HepG2 (cell line): Measurements from ENCODE around the gene ING5. TPM values are rescaled to one million over a fixed set of nuclear protein-coding genes. Genes with fewer than 3 reads are reported as not detected.

Source experiments
- BHLHE40 ChIP-seq: IDR thresholded peaks from 2 replicates; pipeline ENCODE4 v1.6.1; 2011; ENCODE audit warnings: low read length, improper control_type of control experiment
- CENPX ChIP-seq: sonication (generic); formaldehyde crosslinking; IDR thresholded peaks from 2 replicates; pipeline ENCODE4 v1.9.0; 2021; ENCODE audit warnings: mild to moderate bottlenecking, missing genetic modification reagents, moderate library complexity
- HDAC1 ChIP-seq: sonication (generic); formaldehyde crosslinking; IDR thresholded peaks from 2 replicates; pipeline ENCODE4 v1.5.1; 2020; ENCODE audit warnings: mild to moderate bottlenecking, missing genetic modification reagents
- HNF1B ChIP-seq: sonication (generic); formaldehyde crosslinking; IDR thresholded peaks from 2 replicates; pipeline ENCODE4 v1.5.1; 2020; ENCODE audit warnings: mild to moderate bottlenecking, moderate library complexity, missing genetic modification reagents
- KLF6 ChIP-seq: IDR thresholded peaks from 2 replicates; pipeline ENCODE4 v1.8.0; 2016; ENCODE audit warnings: missing biosample characterization, missing genetic modification reagents
- MBD4 ChIP-seq: IDR thresholded peaks from 2 replicates; pipeline ENCODE4 v1.6.1; 2012; ENCODE audit warnings: low read length, inconsistent platforms, borderline replicate concordance
- PAF1 ChIP-seq: IDR thresholded peaks from 2 replicates; pipeline ENCODE4 v1.6.1; 2016; ENCODE audit warnings: missing genetic modification reagents, missing compliant biosample characterization
- REPIN1 ChIP-seq: sonication (generic); formaldehyde crosslinking; IDR thresholded peaks from 2 replicates; pipeline ENCODE4 v1.8.0; 2022; ENCODE audit warnings: missing genetic modification reagents, low read depth, mild to moderate bottlenecking, borderline replicate concordance
- TAF15 ChIP-seq: fragments of 200-400 bp; formaldehyde crosslinking; IDR thresholded peaks from one replicate; pipeline ENCODE4 v1.6.1; 2018; ENCODE audit warnings: mild to moderate bottlenecking, low read depth, low read length; ENCODE audit not compliant: poor library complexity, severe bottlenecking
- TOE1 ChIP-seq: sonication (generic); formaldehyde crosslinking; IDR thresholded peaks from 2 replicates; pipeline ENCODE4 v1.4.0; 2020; ENCODE audit warnings: mild to moderate bottlenecking, missing genetic modification reagents
- ZFYVE20 ChIP-seq: sonication (generic); formaldehyde crosslinking; IDR thresholded peaks from 2 replicates; pipeline ENCODE4 v1.8.0; 2023; ENCODE audit warnings: low read depth, mild to moderate bottlenecking, moderate library complexity, missing genetic modification reagents, borderline replicate concordance
- ZNF274 ChIP-seq: sonication (generic); formaldehyde crosslinking; IDR thresholded peaks from 2 replicates; pipeline ENCODE4 v1.5.1; 2020; ENCODE audit warnings: mild to moderate bottlenecking, missing genetic modification reagents
- ZNF44 ChIP-seq: sonication (generic); formaldehyde crosslinking; IDR thresholded peaks from 2 replicates; pipeline ENCODE4 v1.5.1; 2020; ENCODE audit warnings: mild to moderate bottlenecking, missing genetic modification reagents
- ZNF496 ChIP-seq: sonication (generic); formaldehyde crosslinking; IDR thresholded peaks from 2 replicates; pipeline ENCODE4 v1.8.1; 2023; ENCODE audit warnings: mild to moderate bottlenecking, moderate library complexity, missing genetic modification reagents; ENCODE audit not compliant: insufficient replicate concordance
- ZNF549 ChIP-seq: sonication (generic); formaldehyde crosslinking; IDR thresholded peaks from 2 replicates; pipeline ENCODE4 v1.5.0; 2020; ENCODE audit warnings: missing genetic modification reagents
- ZNF552 ChIP-seq: sonication (generic); formaldehyde crosslinking; IDR thresholded peaks from 2 replicates; pipeline ENCODE4 v1.9.0; 2022; ENCODE audit warnings: missing genetic modification reagents, mild to moderate bottlenecking, borderline replicate concordance
- ZNF770 ChIP-seq: sonication (generic); formaldehyde crosslinking; IDR thresholded peaks from 2 replicates; pipeline ENCODE4 v1.5.0; 2020; ENCODE audit warnings: mild to moderate bottlenecking, missing genetic modification reagents
- polyA plus RNA-seq, 8 experiments: library from polyadenylated mRNA; depleted of rRNA in 3 of 8; stranded (reverse) in 7 of 8; unstranded in 1 of 8; fragments of >200 nt; fragmentation: Illumina TruSeq in 4 of 8; extraction: Trizol in 4 of 8; gene quantifications; 2 replicates each; pipeline versions ENCODE4 v1.2.1 to v1.2.3, GENCODE V29; 2011 to 2016; ENCODE audit warnings: low read depth in 4 of 8, missing spikeins in 1 of 8, mixed read lengths in 1 of 8; ENCODE audit not compliant: insufficient read depth in 1 of 8
- total RNA-seq, 5 experiments: library from RNA; depleted of rRNA; stranded (reverse); fragments of >200 nt; fragmentation: Illumina TruSeq; extraction: Trizol; gene quantifications; 2 replicates each; pipeline ENCODE4 v1.2.3, GENCODE V29; 2016; ENCODE audit warnings: low read depth in 1 of 5
- TF ChIP-seq, protein P1 (sequence below): sonication (generic); formaldehyde crosslinking; IDR thresholded peaks from 2 replicates; pipeline ENCODE4 v1.4.0; 2020; ENCODE audit warnings: missing genetic modification reagents

Gene ING5
- total and polyA plus RNA-seq, 2 of the 13 experiments (the other 11 are each of a cell fraction or from before 2014, with no cell fraction given): 61.9 to 71.9 TPM

DNA sequence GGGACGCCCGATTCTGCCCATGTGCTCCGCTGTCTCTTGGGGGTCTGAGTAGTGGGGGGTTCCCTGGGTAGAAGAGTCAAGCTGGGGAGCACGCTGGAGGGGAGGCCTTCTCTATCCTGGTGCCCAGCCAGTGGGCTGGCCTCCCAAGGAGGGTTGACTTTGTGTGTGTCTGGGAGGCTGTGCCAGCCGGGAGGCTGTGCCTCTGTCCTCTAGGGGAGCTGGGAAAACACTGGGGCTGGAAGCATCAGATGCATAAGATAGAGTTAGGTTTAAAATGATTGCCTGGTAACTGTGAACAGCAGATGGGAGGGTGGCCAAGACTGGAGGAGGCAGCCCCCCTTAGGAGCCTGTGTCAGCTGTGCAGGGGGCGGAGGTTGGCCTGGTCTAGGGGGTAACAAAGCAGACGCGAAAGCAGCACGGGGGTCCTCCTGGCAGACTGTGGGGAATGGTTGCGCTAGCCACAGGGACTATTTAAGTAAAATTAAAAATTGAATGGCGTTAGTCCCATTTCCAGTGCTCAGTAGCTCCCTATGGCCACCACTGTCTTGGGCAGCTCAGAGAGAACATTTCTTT lies 1.3 kb downstream of the ING5 start (continued):
- TF ChIP-seq ZNF770 (CRISPR knock-in tag) (peak; percentile 28; the same call in 1 of the 2 replicates), CENPX (no peak), ZNF44 (CRISPR knock-in tag) (0 out of 2 replicates have a peak, but pooled peaks have one; percentile 88), PAF1 (no peak), KLF6 (no peak), BHLHE40 (no peak), ZNF496 (CRISPR knock-in tag) (no peak), TAF15 (no peak), REPIN1 (no peak), ZFYVE20 (CRISPR knock-in tag) (no peak), ZNF552 (0 out of 2 replicates have a peak, but pooled peaks have one; percentile 4), MBD4 (no peak), ZNF549 (CRISPR knock-in tag) (no peak), TOE1 (CRISPR knock-in tag) (no peak), HDAC1 (peak; percentile 3; the same call in 1 of the 2 replicates), HNF1B (peak; percentile 56; the same call in 1 of the 2 replicates), ZNF274 (peak; percentile 70; the same call in 1 of the 2 replicates)
- TF ChIP-seq, protein P1, sequence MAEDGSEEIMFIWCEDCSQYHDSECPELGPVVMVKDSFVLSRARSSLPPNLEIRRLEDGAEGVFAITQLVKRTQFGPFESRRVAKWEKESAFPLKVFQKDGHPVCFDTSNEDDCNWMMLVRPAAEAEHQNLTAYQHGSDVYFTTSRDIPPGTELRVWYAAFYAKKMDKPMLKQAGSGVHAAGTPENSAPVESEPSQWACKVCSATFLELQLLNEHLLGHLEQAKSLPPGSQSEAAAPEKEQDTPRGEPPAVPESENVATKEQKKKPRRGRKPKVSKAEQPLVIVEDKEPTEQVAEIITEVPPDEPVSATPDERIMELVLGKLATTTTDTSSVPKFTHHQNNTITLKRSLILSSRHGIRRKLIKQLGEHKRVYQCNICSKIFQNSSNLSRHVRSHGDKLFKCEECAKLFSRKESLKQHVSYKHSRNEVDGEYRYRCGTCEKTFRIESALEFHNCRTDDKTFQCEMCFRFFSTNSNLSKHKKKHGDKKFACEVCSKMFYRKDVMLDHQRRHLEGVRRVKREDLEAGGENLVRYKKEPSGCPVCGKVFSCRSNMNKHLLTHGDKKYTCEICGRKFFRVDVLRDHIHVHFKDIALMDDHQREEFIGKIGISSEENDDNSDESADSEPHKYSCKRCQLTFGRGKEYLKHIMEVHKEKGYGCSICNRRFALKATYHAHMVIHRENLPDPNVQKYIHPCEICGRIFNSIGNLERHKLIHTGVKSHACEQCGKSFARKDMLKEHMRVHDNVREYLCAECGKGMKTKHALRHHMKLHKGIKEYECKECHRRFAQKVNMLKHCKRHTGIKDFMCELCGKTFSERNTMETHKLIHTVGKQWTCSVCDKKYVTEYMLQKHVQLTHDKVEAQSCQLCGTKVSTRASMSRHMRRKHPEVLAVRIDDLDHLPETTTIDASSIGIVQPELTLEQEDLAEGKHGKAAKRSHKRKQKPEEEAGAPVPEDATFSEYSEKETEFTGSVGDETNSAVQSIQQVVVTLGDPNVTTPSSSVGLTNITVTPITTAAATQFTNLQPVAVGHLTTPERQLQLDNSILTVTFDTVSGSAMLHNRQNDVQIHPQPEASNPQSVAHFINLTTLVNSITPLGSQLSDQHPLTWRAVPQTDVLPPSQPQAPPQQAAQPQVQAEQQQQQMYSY: no peak
